Heart right ventricle (tissue), 16 donors: ENCODE data around the gene S100A7. TPM values are rescaled to one million over a fixed set of nuclear protein-coding genes. Genes with fewer than 3 reads are reported as not detected.
"Not testable (repeated sequence)": the region's sequence is repeated elsewhere in the genome, so short reads cannot be mapped to it uniquely, and the experiment has no call there.

Experiments used
- ATAC-seq, 8 donors: fragments of 200-7000 bp; cut with Tn5 transposase; one replicate each; pipeline ENCODE4 v1.9.1; 2020; ENCODE audit warnings: mild to moderate bottlenecking in 8 of 8, moderate library complexity in 8 of 8, moderate number of reproducible peaks in 1 of 8
- DNase-seq, 2 donors: peaks; one replicate each; pipeline ENCODE4 v3.0.0-alpha.2; 2020
- H3K27ac ChIP-seq, 10 donors: fragments of 200-600 bp; sonication (generic) in 2 of 10; one replicate each; pipeline versions ENCODE4 v1.5.0 to v1.8.0; 2020 to 2022; ENCODE audit warnings: mild to moderate bottlenecking in 3 of 10
- H3K27me3 ChIP-seq, 7 donors: fragments of 200-600 bp; one replicate each; pipeline ENCODE4 v1.8.0; 2021 to 2022; ENCODE audit warnings: mild to moderate bottlenecking in 2 of 7
- H3K36me3 ChIP-seq, 9 donors: fragments of 200-600 bp; sonication (generic) in 1 of 9; one replicate each; pipeline versions ENCODE4 v1.5.0 to v1.8.0; 2020 to 2022; ENCODE audit warnings: mild to moderate bottlenecking in 2 of 9
- H3K4me1 ChIP-seq, 9 donors: fragments of 200-600 bp; sonication (generic) in 1 of 9; one replicate each; pipeline versions ENCODE4 v1.5.0 to v1.8.0; 2020 to 2022; ENCODE audit warnings: mild to moderate bottlenecking in 4 of 9
- H3K4me3 ChIP-seq, 10 donors: fragments of 200-600 bp; sonication (generic) in 2 of 10; one replicate each; pipeline versions ENCODE4 v1.5.0 to v1.8.0; 2020 to 2022; ENCODE audit warnings: mild to moderate bottlenecking in 7 of 10, moderate library complexity in 2 of 10
- H3K9me3 ChIP-seq, 11 donors: fragments of 200-600 bp in 10 of 11; sonication (generic) in 2 of 11; one replicate each; pipeline versions ENCODE4 v1.5.0 to v1.8.0; 2013 to 2022; ENCODE audit warnings: mild to moderate bottlenecking in 2 of 11, control low read depth in 1 of 11, moderate library complexity in 1 of 11
- CTCF ChIP-seq, 9 donors: fragments of 200-600 bp; sonication (generic) in 2 of 9; IDR thresholded peaks; one replicate each; pipeline versions ENCODE4 v1.5.0 to v1.8.0; 2021 to 2022; ENCODE audit warnings: antibody characterized with exemption in 9 of 9, mild to moderate bottlenecking in 5 of 9, moderate library complexity in 1 of 9
- WGBS, 2 donors: extraction: QIAGEN DNeasy Blood & Tissue Kit; methylation state at CpG; one replicate each; pipeline ENCODE4 v1.1.7; 2013; ENCODE audit warnings: inconsistent platforms in 1 of 2; 5-methylcytosine and 5-hydroxymethylcytosine counted together
- intact Hi-C, 10 donors: fragments of 100-400 bp; cut with DNase I; formaldehyde crosslinking; loops; one replicate each; pipeline versions ENCODE4 v1.11.1 to v1.14.2; 2022
- polyA plus RNA-seq, 2 donors: library from polyadenylated mRNA; stranded (reverse); fragments of 200-250 nt; gene quantifications; one replicate each; pipeline ENCODE4 v1.2.3, GENCODE V29; 2013
- total RNA-seq, 10 donors: library from RNA; stranded (reverse); fragmentation: NEBNext Ultra II Directional in 3 of 10; extraction: Animal tissue kit (Norgen Biotek cat#: 25700) in 3 of 10; gene quantifications; one replicate each; pipeline versions ENCODE4 v1.2.1 to v1.2.4, GENCODE V29; 2021 to 2023
- donor health status: Arrhythmogenic right ventricular cardiomyopathy.
- donor health status: ischemic (EF 13 %, LVEDD 7.1; RV severe dilation, severe dysfunction).
- donor health status: healthy with polysubstance abuse.
- donor health status: DM: no; HTN: yes; CAD: no.
- donor health status: DM: no; HTN: no; CAD: no.
- donor health status: ischemic (EF 25% LVEDD 6.9; RV normal size, moderate dysfunction).
- donor health status: ischemic (EF 25% LVEDD 5.7; RV mildly dilated, moderate dysfunction).
- donor health status: healthy.
- donor health status: DM: yes; HTN: yes; CAD: no.
- donor health status: Ischemic cardiomyopathy.
- donor health status: ischemic (EF 35%, LVEDD 5.7; RV mildly dilated, moderate dysfunction).
- donor health status: nonischemic (EF 11% LVEDD 7.7; RV severe dilation, severe dysfunction).
- donor health status: DM: yes; HTN: yes; CAD: no.
- donor health status: PGD.
- donor health status: ischemic (EF 29% LVEDD 5.4; RV normal size, mild dysfunction).
- donor health status: nonischemic (EF 23%, LVEDD 6.1; RV moderate dilation, normal function).

Gene S100A7
- total and polyA plus RNA-seq, 12 donors = 0.20 TPM; not detected in 11

DNA sequence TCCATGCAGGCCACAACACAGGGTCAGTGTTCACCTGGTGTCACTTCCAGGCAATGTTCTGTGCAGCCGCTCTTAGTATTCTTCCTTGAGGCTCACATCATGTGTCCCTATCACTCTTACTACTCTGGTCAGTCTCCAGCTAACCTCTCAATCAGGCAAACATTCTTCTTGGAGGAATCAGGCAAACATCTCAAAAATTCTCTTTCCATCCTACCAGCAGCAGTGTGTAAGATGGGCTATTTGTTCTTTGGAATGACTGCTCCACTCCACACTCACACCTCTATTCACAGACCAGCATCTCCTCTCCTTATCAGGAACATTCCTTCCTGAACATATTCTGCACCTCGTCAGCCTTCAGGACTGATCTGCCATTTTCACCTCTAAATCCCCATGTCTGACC, 40.1 kb downstream of the S100A7 start:
- TF ChIP-seq CTCF (IDR thresholded peaks at IDR 0.05) = no peak
- no peak overlapping the region for H3K4me3 ChIP-seq
- WGBS, 2 donors = 34 to 44% methylated on average over 2 of the region's 2 CpGs

DNA sequence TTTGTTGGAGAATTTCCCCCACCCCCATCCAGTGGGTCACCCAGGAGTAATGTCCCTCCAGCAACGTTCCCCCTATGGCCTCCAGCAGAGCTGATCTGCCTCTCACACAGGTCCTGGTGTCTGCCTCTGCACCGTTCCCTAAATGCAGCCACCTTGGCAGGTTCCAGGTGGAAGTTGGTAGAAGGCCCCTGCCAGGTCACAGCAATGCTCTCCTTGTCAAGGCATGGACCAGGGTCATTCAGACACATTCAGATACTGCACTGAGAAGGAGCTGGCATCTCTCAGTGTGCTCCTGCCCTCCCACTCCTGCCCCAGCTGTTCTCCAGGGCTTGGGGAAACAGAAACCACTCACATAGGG, 41.0 kb downstream of the S100A7 start:
- intact Hi-C loops, H3K36me3 ChIP-seq, H3K4me1 ChIP-seq, H3K9me3 ChIP-seq, H3K27ac ChIP-seq, DNase-seq, ATAC-seq, H3K4me3 ChIP-seq: not testable (repeated sequence)
- H3K27me3 ChIP-seq = peaks cover 0 to 21% (median 16%) of the 10 kb centered on the region in 7 donors
- WGBS, 2 donors = 45 to 64% methylated on average over 2 of the region's 2 CpGs

More for the DNA sequence above, 40.1 kb downstream of the S100A7 start:
- DNase-seq (no peak), ATAC-seq (no peak)
- H3K4me1 ChIP-seq = no peaks in the 10 kb centered on the region
- no peaks in the 10 kb centered on the region for H3K9me3 ChIP-seq
- no peaks in the 10 kb centered on the region for H3K36me3 ChIP-seq
- peaks cover 0 to 21% (median 17%) of the 10 kb centered on the region in 7 donors for H3K27me3 ChIP-seq
- intact Hi-C loops = no loop called here
- H3K27ac ChIP-seq = no peak overlapping the region

GRCh38 chr1:153418758-153419435, 41.6 kb downstream of the S100A7 start:
- not testable (repeated sequence) for H3K4me1 ChIP-seq

DNA sequence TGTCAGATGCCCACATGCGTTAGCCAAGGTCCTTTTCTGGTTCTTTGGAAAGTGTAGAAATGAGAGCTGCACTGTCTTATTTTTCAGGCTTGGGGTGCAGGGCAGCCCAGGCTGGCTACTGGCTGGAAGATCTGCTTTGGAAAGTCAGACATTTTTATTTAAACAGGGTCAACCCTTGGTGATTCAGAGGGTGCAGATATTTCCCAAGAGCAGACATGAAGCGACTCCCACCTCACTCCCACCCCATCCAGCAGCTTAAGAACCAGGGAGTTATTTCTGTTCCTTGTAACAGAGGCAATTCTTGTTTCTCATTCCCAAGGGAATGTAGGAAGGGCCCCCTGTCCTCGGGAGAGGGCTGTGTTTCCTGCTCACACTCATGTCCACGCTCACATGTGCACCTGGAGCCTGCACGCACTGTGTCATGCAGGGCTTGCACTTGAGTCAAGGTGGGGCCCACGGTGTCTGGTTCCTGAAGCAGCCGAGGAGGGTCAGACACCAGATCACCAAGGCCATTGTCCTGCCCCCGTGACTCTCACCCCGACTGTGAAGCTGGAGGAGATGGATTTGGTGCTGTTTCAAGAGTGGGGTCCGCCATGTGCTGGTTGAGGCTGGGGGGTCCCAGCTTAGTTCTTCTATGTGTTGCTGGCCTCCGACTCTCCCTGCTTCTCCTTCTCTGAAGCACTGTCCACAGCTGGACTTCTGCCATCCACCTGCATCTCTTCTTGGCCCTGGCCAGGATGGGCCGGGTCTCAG, 43.1 kb downstream of the S100A7 start:
- ATAC-seq = no peak

More at GRCh38 chr1:153418758-153419435, 41.6 kb downstream of the S100A7 start:
- H3K27me3 ChIP-seq = peaks cover 0 to 21% (median 16%) of the 10 kb centered on the region in 7 donors
- intact Hi-C loops, H3K36me3 ChIP-seq, H3K9me3 ChIP-seq, DNase-seq, H3K4me3 ChIP-seq, H3K27ac ChIP-seq, ATAC-seq: not testable (repeated sequence)
- 59 to 67% methylated on average over 7 of the region's 7 CpGs for WGBS, 2 donors

More for the DNA sequence above, 43.1 kb downstream of the S100A7 start:
- H3K9me3 ChIP-seq = peaks cover 0 to 3% (median 0%) of the 10 kb centered on the region in 11 donors
- no peak for DNase-seq
- H3K27me3 ChIP-seq = peaks cover 0 to 21% (median 14%) of the 10 kb centered on the region in 7 donors
- intact Hi-C loops = no loop called here
- no peak overlapping the region for H3K4me3 ChIP-seq
- H3K27ac ChIP-seq = no peak overlapping the region
- no peak for TF ChIP-seq CTCF (IDR thresholded peaks at IDR 0.05)
- no peaks in the 10 kb centered on the region for H3K4me1 ChIP-seq
- H3K36me3 ChIP-seq = no peaks in the 10 kb centered on the region
- 71 to 75% methylated on average over 12 of the region's 12 CpGs for WGBS, 2 donors
